GM21367 (cell line): ENCODE measurements around the gene DHX40.
"Not testable (repeated sequence)": the region's sequence is repeated elsewhere in the genome, so short reads cannot be mapped to it uniquely, and the experiment has no call there.

Experiments used
- ATAC-seq: cut with Tn5 transposase; IDR thresholded peaks from one replicate; pipeline ENCODE4 v1.9.1; 2021; ENCODE audit not compliant: unreplicated experiment

Gene DHX40

GRCh38 chr17:59627770-59628171, 62.4 kb downstream of the DHX40 start:
- ATAC-seq: no peak

GRCh38 chr17:59629174-59629573, 63.8 kb downstream of the DHX40 start:
- ATAC-seq: no peak

GRCh38 chr17:59631276-59631675, 65.9 kb downstream of the DHX40 start:
- ATAC-seq: no peak

- no peak for ATAC-seq
Measured at GRCh38 chr17:59632398-59632797, 67.0 kb downstream of the DHX40 start.

- ATAC-seq: no peak
Measured at GRCh38 chr17:59633658-59634359, 68.4 kb downstream of the DHX40 start.

- no peak for ATAC-seq
Measured at GRCh38 chr17:59634632-59635541, 69.5 kb downstream of the DHX40 start.

- no peak for ATAC-seq
Measured at GRCh38 chr17:59637611-59638310, 72.4 kb downstream of the DHX40 start.

- no peak for ATAC-seq
Measured at GRCh38 chr17:59638553-59638952, 73.1 kb downstream of the DHX40 start.

- peak; percentile 67 for ATAC-seq
Measured at GRCh38 chr17:59641799-59642484, 76.5 kb downstream of the DHX40 start.

GRCh38 chr17:59642565-59642964, 77.2 kb downstream of the DHX40 start:
- ATAC-seq: no peak

- no peak for ATAC-seq
Measured at GRCh38 chr17:59643159-59644140, 78.0 kb downstream of the DHX40 start.

GRCh38 chr17:59647288-59647687, 81.9 kb downstream of the DHX40 start:
- no peak for ATAC-seq

GRCh38 chr17:59649886-59650285, 84.5 kb downstream of the DHX40 start:
- ATAC-seq: no peak

- no peak for ATAC-seq
Measured at GRCh38 chr17:59650642-59651041, 85.2 kb downstream of the DHX40 start.

- no peak for ATAC-seq
Measured at GRCh38 chr17:59651346-59651745, 85.9 kb downstream of the DHX40 start.

- ATAC-seq: no peak
Measured at GRCh38 chr17:59652119-59652518, 86.7 kb downstream of the DHX40 start.

- ATAC-seq: not testable (repeated sequence)
Measured at GRCh38 chr17:59656624-59657023, 91.2 kb downstream of the DHX40 start.
